SK-N-SH treated with all-trans-retinoic acid at 6 μM for 48 hours (cell line): Measurements from ENCODE around the gene CP.

Source experiments
- ARNTL ChIP-seq: fragments of 450-650 bp; formaldehyde crosslinking; IDR thresholded peaks from 2 replicates; pipeline ENCODE4 v1.5.0; 2020; ENCODE audit warnings: low read depth, mild to moderate bottlenecking, moderate library complexity, borderline replicate concordance
- CREB5 ChIP-seq: fragments of 250-450 bp; sonication (Bioruptor Pico); IDR thresholded peaks from 2 replicates; pipeline ENCODE4 v1.5.1; 2020; ENCODE audit warnings: low read depth, mild to moderate bottlenecking, moderate library complexity
- GLIS3 ChIP-seq: fragments of 250-450 bp; sonication (Bioruptor Pico); IDR thresholded peaks from 2 replicates; pipeline ENCODE4 v1.5.0; 2020; ENCODE audit warnings: mild to moderate bottlenecking, moderate library complexity
- PATZ1 ChIP-seq: fragments of 250-450 bp; sonication (Bioruptor Pico); IDR thresholded peaks from 2 replicates; pipeline ENCODE4 v1.8.0; 2020; ENCODE audit warnings: mild to moderate bottlenecking, moderate library complexity, borderline replicate concordance
- POU6F1 ChIP-seq: fragments of 250-450 bp; sonication (Bioruptor Pico); IDR thresholded peaks from 2 replicates; pipeline ENCODE4 v1.8.0; 2021; ENCODE audit warnings: low read depth, mild to moderate bottlenecking, moderate library complexity, borderline replicate concordance
- ZFP3 ChIP-seq: fragments of 250-450 bp; sonication (Bioruptor Pico); IDR thresholded peaks from 2 replicates; pipeline ENCODE4 v1.5.0; 2020; ENCODE audit warnings: mild to moderate bottlenecking, moderate library complexity
- ZNF70 ChIP-seq: fragments of 450-650 bp; formaldehyde crosslinking; IDR thresholded peaks from 2 replicates; pipeline ENCODE4 v1.5.0; 2020; ENCODE audit warnings: mild to moderate bottlenecking, moderate library complexity
- ZNF8 ChIP-seq: fragments of 450-650 bp; formaldehyde crosslinking; IDR thresholded peaks from 2 replicates; pipeline ENCODE4 v1.5.0; 2020; ENCODE audit warnings: mild to moderate bottlenecking, moderate library complexity
- TF ChIP-seq, protein P1 (sequence below): fragments of 250-450 bp; sonication (Bioruptor Pico); IDR thresholded peaks from 2 replicates; pipeline ENCODE4 v1.5.0; 2020; ENCODE audit warnings: mild to moderate bottlenecking, moderate library complexity

DNA sequence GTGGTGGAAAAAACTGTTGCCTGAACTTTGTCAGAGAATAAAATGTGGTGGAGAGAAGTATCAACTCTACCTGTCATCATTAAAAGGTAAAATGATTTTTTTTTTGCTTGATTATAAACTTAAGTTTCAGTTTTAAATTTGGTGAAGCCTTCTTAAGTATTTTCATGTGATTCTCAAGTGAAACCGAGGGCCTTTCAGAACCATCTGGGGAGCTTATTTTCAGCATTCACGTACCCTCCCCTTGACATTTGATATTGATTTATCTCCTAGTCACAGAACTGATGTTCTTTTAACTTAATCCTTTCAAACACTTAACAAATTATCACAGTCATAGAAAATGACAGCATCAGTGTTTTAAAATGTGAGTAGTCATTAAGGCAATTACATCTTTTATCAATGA, 53.7 kb downstream of the CP start:
- TF ChIP-seq, protein P1, sequence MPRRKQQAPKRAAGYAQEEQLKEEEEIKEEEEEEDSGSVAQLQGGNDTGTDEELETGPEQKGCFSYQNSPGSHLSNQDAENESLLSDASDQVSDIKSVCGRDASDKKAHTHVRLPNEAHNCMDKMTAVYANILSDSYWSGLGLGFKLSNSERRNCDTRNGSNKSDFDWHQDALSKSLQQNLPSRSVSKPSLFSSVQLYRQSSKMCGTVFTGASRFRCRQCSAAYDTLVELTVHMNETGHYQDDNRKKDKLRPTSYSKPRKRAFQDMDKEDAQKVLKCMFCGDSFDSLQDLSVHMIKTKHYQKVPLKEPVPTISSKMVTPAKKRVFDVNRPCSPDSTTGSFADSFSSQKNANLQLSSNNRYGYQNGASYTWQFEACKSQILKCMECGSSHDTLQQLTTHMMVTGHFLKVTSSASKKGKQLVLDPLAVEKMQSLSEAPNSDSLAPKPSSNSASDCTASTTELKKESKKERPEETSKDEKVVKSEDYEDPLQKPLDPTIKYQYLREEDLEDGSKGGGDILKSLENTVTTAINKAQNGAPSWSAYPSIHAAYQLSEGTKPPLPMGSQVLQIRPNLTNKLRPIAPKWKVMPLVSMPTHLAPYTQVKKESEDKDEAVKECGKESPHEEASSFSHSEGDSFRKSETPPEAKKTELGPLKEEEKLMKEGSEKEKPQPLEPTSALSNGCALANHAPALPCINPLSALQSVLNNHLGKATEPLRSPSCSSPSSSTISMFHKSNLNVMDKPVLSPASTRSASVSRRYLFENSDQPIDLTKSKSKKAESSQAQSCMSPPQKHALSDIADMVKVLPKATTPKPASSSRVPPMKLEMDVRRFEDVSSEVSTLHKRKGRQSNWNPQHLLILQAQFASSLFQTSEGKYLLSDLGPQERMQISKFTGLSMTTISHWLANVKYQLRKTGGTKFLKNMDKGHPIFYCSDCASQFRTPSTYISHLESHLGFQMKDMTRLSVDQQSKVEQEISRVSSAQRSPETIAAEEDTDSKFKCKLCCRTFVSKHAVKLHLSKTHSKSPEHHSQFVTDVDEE = no peak
- TF ChIP-seq ZFP3 (CRISPR knock-in tag) = no peak
- no peak for TF ChIP-seq PATZ1 (CRISPR knock-in tag)
- no peak for TF ChIP-seq ZNF8 (CRISPR knock-in tag)
- TF ChIP-seq ZNF70 (CRISPR knock-in tag) = no peak
- no peak for TF ChIP-seq GLIS3 (CRISPR knock-in tag)
- TF ChIP-seq POU6F1 (CRISPR knock-in tag) = no peak
- TF ChIP-seq CREB5 (CRISPR knock-in tag) = no peak
- TF ChIP-seq ARNTL (CRISPR knock-in tag) = no peak
